OCI-LY1 (cell line): ENCODE measurements around the gene SFSWAP.
A peak's percentile ranks its signal among the peaks of the same experiment; 100 is the strongest.
"Not testable (repeated sequence)": the region's sequence is repeated elsewhere in the genome, so short reads cannot be mapped to it uniquely, and the experiment has no call there.

Experiments
- H2AFZ ChIP-seq: fragments of 200-600 bp; sonication (generic), shearing (Covaris generic); 2 replicates; pipeline ENCODE4 v1.6.0; 2014; ENCODE audit warnings: antibody characterized with exemption, mild to moderate bottlenecking, low read length
- H3F3A ChIP-seq: fragments of 200-600 bp; sonication (generic), shearing (Covaris generic); 2 replicates; pipeline ENCODE4 v1.6.0; 2014; ENCODE audit warnings: mild to moderate bottlenecking, antibody characterized with exemption, low read length, moderate library complexity; ENCODE audit not compliant: insufficient read depth
- H3K27ac ChIP-seq: fragments of 200-600 bp; sonication (generic); 2 replicates; pipeline ENCODE4 v1.5.1; 2014; ENCODE audit warnings: low read length, mixed run types, mild to moderate bottlenecking, low read depth; ENCODE audit not compliant: poor library complexity, severe bottlenecking
- H3K27me3 ChIP-seq: fragments of 200-600 bp; sonication (generic); 2 replicates; pipeline ENCODE4 v1.6.0; 2014; ENCODE audit warnings: antibody characterized with exemption, mild to moderate bottlenecking, low read length, moderate library complexity; ENCODE audit not compliant: insufficient read depth
- H3K36me3 ChIP-seq: fragments of 200-600 bp; sonication (generic); 2 replicates; pipeline ENCODE4 v1.6.1; 2014; ENCODE audit warnings: mild to moderate bottlenecking, antibody characterized with exemption, low read length, moderate library complexity, mixed read lengths; ENCODE audit not compliant: insufficient read depth
- H3K4me1 ChIP-seq: fragments of 200-600 bp; sonication (generic); 2 replicates; pipeline ENCODE4 v1.5.1; 2014; ENCODE audit warnings: mild to moderate bottlenecking, low read length, moderate library complexity; ENCODE audit not compliant: insufficient read depth, severe bottlenecking
- H3K4me2 ChIP-seq: fragments of 200-600 bp; sonication (generic), shearing (Covaris generic); 2 replicates; pipeline ENCODE4 v1.6.1; 2014; ENCODE audit warnings: low read length
- H3K4me3 ChIP-seq: fragments of 200-600 bp; sonication (generic); 2 replicates; pipeline ENCODE4 v1.5.1; 2014; ENCODE audit warnings: low read length, low read depth, mild to moderate bottlenecking, mixed read lengths; ENCODE audit not compliant: poor library complexity, severe bottlenecking
- H3K79me2 ChIP-seq: fragments of 200-600 bp; shearing (Covaris generic); 2 replicates; pipeline ENCODE4 v1.6.1; 2016; ENCODE audit warnings: mixed run types, low read length, mixed read lengths; ENCODE audit not compliant: insufficient read depth
- H3K9ac ChIP-seq: fragments of 200-600 bp; sonication (generic), shearing (Covaris generic); 2 replicates; pipeline ENCODE4 v1.6.1; 2014; ENCODE audit warnings: mild to moderate bottlenecking, low read length, mixed read lengths
- H3K9me2 ChIP-seq: fragments of 200-600 bp; sonication (generic), shearing (Covaris generic); 2 replicates; pipeline ENCODE4 v1.6.1; 2014; ENCODE audit warnings: low read depth, mild to moderate bottlenecking, low read length, mixed read lengths
- H3K9me3 ChIP-seq: fragments of 200-600 bp; shearing (Covaris generic); 2 replicates; pipeline ENCODE4 v1.6.1; 2014; ENCODE audit warnings: low read length, mixed read lengths
- H4K20me1 ChIP-seq: fragments of 200-600 bp; sonication (generic), shearing (Covaris generic); 2 replicates; pipeline ENCODE4 v1.6.0; 2016; ENCODE audit warnings: mild to moderate bottlenecking, low read length; ENCODE audit not compliant: insufficient read depth
- CTCF ChIP-seq: fragments of 200-600 bp; sonication (generic), shearing (Covaris generic); IDR thresholded peaks from 2 replicates; pipeline ENCODE4 v1.5.1; 2017; ENCODE audit warnings: mild to moderate bottlenecking, antibody characterized with exemption, low read length, moderate library complexity, mixed read lengths
- EZH2 ChIP-seq: fragments of 200-600 bp; sonication (generic), shearing (Covaris generic); IDR thresholded peaks from 2 replicates; pipeline ENCODE4 v1.8.0; 2017; ENCODE audit warnings: borderline replicate concordance, mixed run types, mild to moderate bottlenecking, antibody characterized with exemption, low read length, moderate library complexity, mixed read lengths

SFSWAP gene

GRCh38 chr12:131679186-131679585, 31.7 kb upstream of the SFSWAP start:
- H3K4me3 ChIP-seq, H3F3A ChIP-seq, H3K79me2 ChIP-seq, H3K4me2 ChIP-seq, H3K4me1 ChIP-seq, H2AFZ ChIP-seq, H3K9ac ChIP-seq, H4K20me1 ChIP-seq, H3K36me3 ChIP-seq, H3K9me2 ChIP-seq, H3K9me3 ChIP-seq, H3K27ac ChIP-seq: not testable (repeated sequence)
- peaks cover 13% of the 10 kb centered on the region; the same call in 1 of the 2 replicates for H3K27me3 ChIP-seq

GRCh38 chr12:131679816-131680215, 31.1 kb upstream of the SFSWAP start:
- H3K79me2 ChIP-seq, H4K20me1 ChIP-seq, H3K27ac ChIP-seq, H3F3A ChIP-seq, H3K36me3 ChIP-seq, H3K4me3 ChIP-seq, H3K4me2 ChIP-seq, H3K9ac ChIP-seq, H2AFZ ChIP-seq, H3K9me2 ChIP-seq, H3K27me3 ChIP-seq, H3K4me1 ChIP-seq, H3K9me3 ChIP-seq: not testable (repeated sequence)

GRCh38 chr12:131680392-131681256, 30.3 kb upstream of the SFSWAP start:
- not testable (repeated sequence) for H3K4me2 ChIP-seq, H3K9ac ChIP-seq, H3K9me2 ChIP-seq, H3K79me2 ChIP-seq, H3K27ac ChIP-seq, H4K20me1 ChIP-seq, H3K27me3 ChIP-seq, H2AFZ ChIP-seq, H3K4me1 ChIP-seq, H3F3A ChIP-seq, H3K4me3 ChIP-seq, H3K36me3 ChIP-seq, H3K9me3 ChIP-seq

GRCh38 chr12:131681257-131681620, 29.7 kb upstream of the SFSWAP start:
- Histone ChIP-seq H2AFZ (no peak overlapping the region), H3K4me3 (no peak overlapping the region), H3F3A (no peaks in the 10 kb centered on the region), H3K9ac (no peak overlapping the region), H3K9me2 (no peaks in the 10 kb centered on the region), H3K79me2 (no peaks in the 10 kb centered on the region), H3K36me3 (no peaks in the 10 kb centered on the region), H3K27me3 (no peaks in the 10 kb centered on the region), H3K27ac (no peak overlapping the region), H4K20me1 (no peaks in the 10 kb centered on the region), H3K9me3 (no peaks in the 10 kb centered on the region), H3K4me2 (no peak overlapping the region), H3K4me1 (peaks cover 6% of the 10 kb centered on the region)
- no peak for TF ChIP-seq CTCF
- TF ChIP-seq EZH2: no peak

- not testable (repeated sequence) for H3K79me2 ChIP-seq, H3K36me3 ChIP-seq, H3K27me3 ChIP-seq, H3K9ac ChIP-seq, H3K27ac ChIP-seq, H3F3A ChIP-seq, H3K4me1 ChIP-seq, H3K9me3 ChIP-seq, H3K9me2 ChIP-seq, H4K20me1 ChIP-seq, H2AFZ ChIP-seq
- Histone ChIP-seq H3K4me2 (peak overlapping the region; percentile 52), H3K4me3 (peak overlapping the region; percentile 44)
Observed at GRCh38 chr12:131681746-131682509, 29.0 kb upstream of the SFSWAP start.
